ENCODE results near the gene RPS6KC1. TPM values are rescaled to one million over a fixed set of nuclear protein-coding genes. Genes with fewer than 3 reads are reported as not detected.

The RPS6KC1 gene
- total and polyA plus RNA-seq, 2 of the 4 experiments (the other 2 are of a cell fraction), result 7.9 to 23.7 TPM

DNA sequence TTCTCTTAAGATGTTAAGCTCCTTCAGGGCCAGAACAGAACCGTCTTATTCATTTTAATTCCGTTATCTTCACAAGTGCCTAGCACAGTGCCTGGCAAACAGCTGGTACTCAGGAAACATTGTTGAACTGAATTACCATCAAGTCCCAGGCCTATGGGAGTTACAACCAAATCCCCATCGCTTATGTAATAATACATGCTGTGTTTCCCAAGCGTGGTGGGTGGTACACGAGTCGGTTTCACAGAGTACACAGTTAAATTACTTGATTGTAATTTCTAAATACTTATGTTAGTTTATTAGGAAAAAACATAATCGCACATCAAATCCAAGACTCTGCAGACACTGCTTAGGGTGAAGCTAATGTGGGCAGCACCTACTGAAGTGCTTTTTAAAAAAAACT lies 36.4 kb upstream of the RPS6KC1 start:
- Histone ChIP-seq H3K27ac (ENCODE audit: insufficient read depth, low read length) (peak overlapping the region; percentile 89; the same call in 1 of the 2 replicates), H3K23ac (ENCODE audit: low read depth, low read length) (peak overlapping the region; percentile 89), H3K27me3 (ENCODE audit: control insufficient read depth, insufficient read depth, low read length) (no peaks in the 10 kb centered on the region), H3K4me2 (ENCODE audit: low read depth, low read length) (peak overlapping the region; percentile 97), H3K9me1 (ENCODE audit: insufficient read depth, low read length) (no peaks in the 10 kb centered on the region), H4K5ac (ENCODE audit: low read depth, low read length) (peak overlapping the region; percentile 47; the same call in 1 of the 2 replicates), H2AK5ac (ENCODE audit: low read depth, low read length) (peak overlapping the region; percentile 27; the same call in 1 of the 2 replicates), H3K9ac (ENCODE audit: low read depth, low read length) (peak overlapping the region; percentile 96), H2AK9ac (replicated peaks; ENCODE audit: low read depth, low read length, poor library complexity) (peak overlapping the region; percentile 35), H2BK15ac (ENCODE audit: low read depth, low read length) (no peak overlapping the region), H2BK20ac (ENCODE audit: low read depth, low read length) (no peak overlapping the region), H3K9me3 (ENCODE audit: control insufficient read depth, insufficient read depth, low read length) (no peaks in the 10 kb centered on the region), H2BK120ac (ENCODE audit: low read depth, low read length) (no peak overlapping the region), H4K91ac (ENCODE audit: insufficient read depth, low read depth, low read length) (peak overlapping the region; percentile 74; the same call in 1 of the 2 replicates), H3K36me3 (ENCODE audit: control insufficient read depth, insufficient read depth, low read length) (no peaks in the 10 kb centered on the region; the same call in 1 of the 2 replicates), H3K4ac (ENCODE audit: low read depth, low read length) (peak overlapping the region; percentile 74; the same call in 1 of the 2 replicates), H3K4me1 (ENCODE audit: control insufficient read depth, insufficient read depth, low read length) (no peaks in the 10 kb centered on the region; the same call in 1 of the 2 replicates), H4K20me1 (ENCODE audit: insufficient read depth, low read length) (no peaks in the 10 kb centered on the region), H3K56ac (ENCODE audit: extremely low read depth, insufficient read depth, low read length) (peak overlapping the region; percentile 67), H2AFZ (replicated peaks; ENCODE audit: low read length, poor library complexity) (no peak overlapping the region), H3K4me3 (ENCODE audit: insufficient read depth, low read depth, low read length) (peak overlapping the region; percentile 56), H3K14ac (replicated peaks; ENCODE audit: low read depth, low read length) (peak overlapping the region; percentile 53), H4K8ac (ENCODE audit: low read depth in 2 of 2, low read length in 2 of 2) (peak overlapping the region; percentile 74 to 84), H2BK5ac (ENCODE audit: low read depth, low read length, poor library complexity, severe bottlenecking) (peak overlapping the region; percentile 72), H3K79me1 (ENCODE audit: low read depth in 1 of 2, low read length in 2 of 2) (peaks cover 11 to 23% of the 10 kb centered on the region in 2 experiments; a peak in 3 of 4 replicates), H3K18ac (ENCODE audit: low read depth, low read length) (no peak overlapping the region)
- CTCF ChIA-PET, result interaction anchor here (0.6 kb wide), 1 partner anchor 19 kb away, joined by 3 read pairs; no protein-coding TSS in a partner anchor
- POLR2A ChIA-PET (ENCODE audit: unreplicated experiment), result no interaction called here
- intact Hi-C loops (cut with micrococcal nuclease) (loop anchor here (5.0 to 10.0 kb wide), 3 partner anchors 38 to 1110 kb away; partner anchors contain the start of gene RPS6KC1), in situ Hi-C loops (cut with MboI; ENCODE audit: low sequenced_read_pairs) (no loop called here), dilution Hi-C loops (cut with HindIII; ENCODE audit: low sequenced_read_pairs, unreplicated experiment) (no loop called here)
- ATAC-seq (ENCODE audit: low read depth) (no peak), DNase-seq (peak; percentile 13)
- TSS peak; percentile 28 for BruUV-seq (replicated peaks)
- TF ChIP-seq CEBPB (IDR thresholded peaks at IDR 0.05; ENCODE audit: low read depth, low read length), result peak; percentile 38; the same call in 1 of the 2 replicates
- TF ChIP-seq, protein P1, sequence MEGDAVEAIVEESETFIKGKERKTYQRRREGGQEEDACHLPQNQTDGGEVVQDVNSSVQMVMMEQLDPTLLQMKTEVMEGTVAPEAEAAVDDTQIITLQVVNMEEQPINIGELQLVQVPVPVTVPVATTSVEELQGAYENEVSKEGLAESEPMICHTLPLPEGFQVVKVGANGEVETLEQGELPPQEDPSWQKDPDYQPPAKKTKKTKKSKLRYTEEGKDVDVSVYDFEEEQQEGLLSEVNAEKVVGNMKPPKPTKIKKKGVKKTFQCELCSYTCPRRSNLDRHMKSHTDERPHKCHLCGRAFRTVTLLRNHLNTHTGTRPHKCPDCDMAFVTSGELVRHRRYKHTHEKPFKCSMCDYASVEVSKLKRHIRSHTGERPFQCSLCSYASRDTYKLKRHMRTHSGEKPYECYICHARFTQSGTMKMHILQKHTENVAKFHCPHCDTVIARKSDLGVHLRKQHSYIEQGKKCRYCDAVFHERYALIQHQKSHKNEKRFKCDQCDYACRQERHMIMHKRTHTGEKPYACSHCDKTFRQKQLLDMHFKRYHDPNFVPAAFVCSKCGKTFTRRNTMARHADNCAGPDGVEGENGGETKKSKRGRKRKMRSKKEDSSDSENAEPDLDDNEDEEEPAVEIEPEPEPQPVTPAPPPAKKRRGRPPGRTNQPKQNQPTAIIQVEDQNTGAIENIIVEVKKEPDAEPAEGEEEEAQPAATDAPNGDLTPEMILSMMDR (conservative IDR thresholded peaks at IDR 0.05; ENCODE audit: low read depth, low read length), result no peak
- 20% methylated on average over 1 of the region's 7 CpGs; no CpG with 5 or more reads in 1 of the 2 experiments for WGBS, 2 experiments (ENCODE audit: extremely low coverage in 2 of 2, insufficient read length in 1 of 2)
